ENCODE results near the gene NAXD. TPM values are rescaled to one million over a fixed set of nuclear protein-coding genes. Genes with fewer than 3 reads are reported as not detected.
A peak's percentile ranks its signal among the peaks of the same experiment; 100 is the strongest.

NAXD gene
- total RNA-seq, 1 donor from 2014 or later, result 41.2 TPM

DNA sequence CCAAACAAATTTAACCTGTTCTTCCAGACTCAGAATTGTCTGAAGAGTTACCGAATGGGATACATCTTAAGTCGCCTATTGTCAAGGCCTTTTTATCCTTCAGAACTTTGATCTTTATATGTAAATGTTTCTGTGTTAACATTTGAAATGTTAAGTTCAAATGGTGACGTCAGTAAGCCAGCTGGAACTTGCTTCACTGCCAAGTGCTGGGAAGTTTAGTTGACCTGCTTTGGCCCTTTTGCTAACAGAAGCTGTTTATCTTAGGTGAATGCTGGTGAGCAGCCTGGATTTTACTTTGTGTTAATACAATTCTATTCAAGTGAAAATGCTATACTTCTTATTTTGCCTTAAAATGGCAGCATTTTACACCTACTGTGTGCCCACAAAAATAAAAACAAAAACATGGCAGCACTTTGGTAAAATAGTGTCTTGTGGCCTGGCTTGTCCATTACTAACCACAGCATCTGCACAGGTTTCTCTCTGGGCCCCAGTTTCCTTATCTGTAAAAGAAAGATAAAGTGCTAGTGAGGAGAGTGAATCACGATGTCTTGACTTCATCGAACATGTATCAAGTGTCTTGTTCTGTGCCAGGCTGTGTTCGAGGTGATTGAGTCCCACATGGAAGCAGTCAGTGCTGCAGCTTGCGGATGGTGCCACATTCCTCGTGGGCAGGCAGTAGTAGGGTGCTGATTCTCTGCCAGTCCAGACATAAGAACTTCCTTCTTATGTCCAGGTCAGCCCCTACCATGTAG is 2.2 kb downstream of the NAXD start:
- Mint-ChIP-seq H3K27ac (ENCODE audit: unreplicated experiment) (no peak overlapping the region), H3K4me3 (ENCODE audit: unreplicated experiment) (peak overlapping the region; percentile 94), H3K9me3 (ENCODE audit: unreplicated experiment) (peaks cover 9% of the 10 kb centered on the region), H3K27me3 (ENCODE audit: unreplicated experiment) (peaks cover 14% of the 10 kb centered on the region), H3K36me3 (ENCODE audit: unreplicated experiment) (peaks cover 4% of the 10 kb centered on the region), H3K4me1 (ENCODE audit: low read depth, unreplicated experiment) (peaks cover 16% of the 10 kb centered on the region)
- no peak for DNase-seq
- TF ChIP-seq, protein P1, sequence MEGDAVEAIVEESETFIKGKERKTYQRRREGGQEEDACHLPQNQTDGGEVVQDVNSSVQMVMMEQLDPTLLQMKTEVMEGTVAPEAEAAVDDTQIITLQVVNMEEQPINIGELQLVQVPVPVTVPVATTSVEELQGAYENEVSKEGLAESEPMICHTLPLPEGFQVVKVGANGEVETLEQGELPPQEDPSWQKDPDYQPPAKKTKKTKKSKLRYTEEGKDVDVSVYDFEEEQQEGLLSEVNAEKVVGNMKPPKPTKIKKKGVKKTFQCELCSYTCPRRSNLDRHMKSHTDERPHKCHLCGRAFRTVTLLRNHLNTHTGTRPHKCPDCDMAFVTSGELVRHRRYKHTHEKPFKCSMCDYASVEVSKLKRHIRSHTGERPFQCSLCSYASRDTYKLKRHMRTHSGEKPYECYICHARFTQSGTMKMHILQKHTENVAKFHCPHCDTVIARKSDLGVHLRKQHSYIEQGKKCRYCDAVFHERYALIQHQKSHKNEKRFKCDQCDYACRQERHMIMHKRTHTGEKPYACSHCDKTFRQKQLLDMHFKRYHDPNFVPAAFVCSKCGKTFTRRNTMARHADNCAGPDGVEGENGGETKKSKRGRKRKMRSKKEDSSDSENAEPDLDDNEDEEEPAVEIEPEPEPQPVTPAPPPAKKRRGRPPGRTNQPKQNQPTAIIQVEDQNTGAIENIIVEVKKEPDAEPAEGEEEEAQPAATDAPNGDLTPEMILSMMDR (IDR thresholded peaks at IDR 0.05; ENCODE audit: partially characterized antibody, unreplicated experiment), result no peak

DNA sequence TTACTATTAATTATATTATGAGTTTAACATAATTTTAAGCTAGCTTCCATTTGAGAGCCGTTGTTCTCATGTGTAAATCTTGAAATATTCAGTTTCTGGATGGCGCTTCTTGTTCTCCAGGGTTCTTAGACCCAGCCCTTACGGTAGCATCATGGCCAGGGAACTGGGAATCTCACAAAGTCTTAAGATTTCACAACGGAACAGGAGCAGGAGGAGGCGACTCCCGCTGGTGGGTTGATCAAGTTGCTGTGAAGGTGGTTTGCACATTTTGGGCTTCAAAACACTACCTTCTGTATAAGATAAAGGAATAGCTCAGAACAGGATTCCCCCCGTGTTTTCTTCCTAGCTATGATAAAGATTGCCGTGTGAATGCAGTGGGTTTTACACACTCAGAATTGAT is 2.8 kb downstream of the NAXD start:
- no peak overlapping the region for H3K4me3 Mint-ChIP-seq (ENCODE audit: unreplicated experiment)
- peaks cover 14% of the 10 kb centered on the region for H3K27me3 Mint-ChIP-seq (ENCODE audit: unreplicated experiment)
- no peak overlapping the region for H3K27ac Mint-ChIP-seq (ENCODE audit: unreplicated experiment)
- TF ChIP-seq, protein P1 (IDR thresholded peaks at IDR 0.05; ENCODE audit: partially characterized antibody, unreplicated experiment), result no peak
- H3K36me3 Mint-ChIP-seq (ENCODE audit: unreplicated experiment), result peaks cover 9% of the 10 kb centered on the region
- H3K9me3 Mint-ChIP-seq (ENCODE audit: unreplicated experiment), result peaks cover 9% of the 10 kb centered on the region
- no peak for DNase-seq
- H3K4me1 Mint-ChIP-seq (ENCODE audit: low read depth, unreplicated experiment), result peaks cover 16% of the 10 kb centered on the region

DNA sequence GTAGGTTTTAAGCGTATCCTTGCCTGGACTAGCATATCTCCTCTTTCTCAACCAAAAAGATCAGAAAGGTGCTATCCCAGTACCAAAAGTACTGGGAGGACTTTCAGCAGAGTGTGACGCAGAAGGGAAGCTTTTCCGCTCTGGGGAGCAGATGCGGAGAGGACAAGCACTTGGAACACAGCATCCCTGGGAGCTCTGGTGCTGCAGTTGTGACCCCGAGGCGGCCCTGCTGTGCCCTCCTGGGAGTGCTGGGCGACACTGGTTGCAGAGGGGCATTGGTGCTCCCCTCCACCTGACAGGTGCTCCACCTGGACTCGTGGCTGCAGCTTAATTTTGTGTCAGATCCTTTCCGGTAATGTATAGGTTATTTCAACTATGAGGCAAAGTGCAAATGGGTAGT is 3.4 kb downstream of the NAXD start:
- no peak for DNase-seq
- Mint-ChIP-seq H3K4me1 (ENCODE audit: low read depth, unreplicated experiment) (peaks cover 16% of the 10 kb centered on the region), H3K27me3 (ENCODE audit: unreplicated experiment) (peaks cover 12% of the 10 kb centered on the region), H3K27ac (ENCODE audit: unreplicated experiment) (no peak overlapping the region), H3K36me3 (ENCODE audit: unreplicated experiment) (peaks cover 9% of the 10 kb centered on the region), H3K9me3 (ENCODE audit: unreplicated experiment) (peaks cover 6% of the 10 kb centered on the region), H3K4me3 (ENCODE audit: unreplicated experiment) (no peak overlapping the region)
- TF ChIP-seq, protein P1 (IDR thresholded peaks at IDR 0.05; ENCODE audit: partially characterized antibody, unreplicated experiment), result no peak

DNA sequence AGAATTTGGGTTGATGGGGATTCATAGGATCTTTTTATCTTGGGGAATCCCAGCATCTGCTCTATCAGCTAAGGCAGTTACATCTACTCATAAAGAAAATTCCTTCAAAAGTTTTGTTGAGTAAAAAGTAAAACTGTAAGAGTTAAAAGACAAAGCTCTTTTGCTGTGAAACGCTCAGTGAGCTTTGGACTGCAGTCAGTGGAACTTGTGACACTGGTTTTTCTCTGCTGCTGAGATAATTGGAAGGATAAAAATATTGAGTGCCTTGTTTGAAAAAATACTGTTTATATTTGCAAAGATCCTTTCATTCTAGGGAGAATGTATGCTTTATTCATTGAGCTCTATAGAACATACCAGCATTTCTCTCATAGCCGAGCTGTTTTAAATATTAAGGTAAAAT is 5.3 kb downstream of the NAXD start:
- H3K27ac Mint-ChIP-seq (ENCODE audit: unreplicated experiment), result no peak overlapping the region
- DNase-seq, result no peak
- H3K9me3 Mint-ChIP-seq (ENCODE audit: unreplicated experiment), result peaks cover 3% of the 10 kb centered on the region
- H3K36me3 Mint-ChIP-seq (ENCODE audit: unreplicated experiment), result peaks cover 9% of the 10 kb centered on the region
- TF ChIP-seq, protein P1 (IDR thresholded peaks at IDR 0.05; ENCODE audit: partially characterized antibody, unreplicated experiment), result no peak
- peaks cover 5% of the 10 kb centered on the region for H3K27me3 Mint-ChIP-seq (ENCODE audit: unreplicated experiment)
- H3K4me1 Mint-ChIP-seq (ENCODE audit: low read depth, unreplicated experiment), result peaks cover 15% of the 10 kb centered on the region
- no peak overlapping the region for H3K4me3 Mint-ChIP-seq (ENCODE audit: unreplicated experiment)
